ENCODE measurements around the gene WDR1. TPM values are rescaled to one million over a fixed set of nuclear protein-coding genes. Genes with fewer than 3 reads are reported as not detected.

WDR1 gene
- total RNA-seq, 4 donors from 2014 or later: 122 to 238 (median 213) TPM

DNA sequence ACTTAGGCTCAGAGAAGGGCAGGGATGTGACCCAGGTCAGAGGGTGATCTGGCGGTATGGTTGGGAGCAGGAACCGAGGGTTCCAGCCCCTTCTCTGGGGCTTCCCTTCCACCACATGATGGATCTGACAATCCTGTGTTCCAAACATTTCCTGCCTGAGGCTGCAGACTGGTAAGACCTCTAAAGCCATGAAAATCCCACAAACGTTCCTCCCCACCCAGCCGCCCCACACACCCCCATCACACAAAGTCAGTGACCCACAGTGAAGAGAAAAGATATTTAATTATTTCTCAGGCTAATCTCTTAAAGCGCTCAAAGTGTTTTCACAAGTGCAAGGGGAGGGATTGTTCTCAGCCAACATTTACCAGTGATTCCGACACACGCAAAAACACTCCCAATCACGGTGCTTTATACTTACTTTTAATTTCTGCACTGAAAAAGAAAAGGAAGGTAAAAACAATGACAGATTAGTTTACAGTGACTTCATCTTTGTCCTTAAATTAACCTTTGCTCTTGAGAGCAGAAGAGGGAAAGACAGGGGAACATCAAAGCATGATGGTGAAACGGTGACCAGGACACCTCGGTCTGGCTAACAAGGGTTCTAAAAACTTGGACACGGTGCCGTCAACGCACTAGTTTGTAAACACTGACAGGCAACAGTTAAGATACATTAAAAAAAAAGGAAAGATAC lies 42.4 kb downstream of the WDR1 start:
- H3K4me3 ChIP-seq (replicated peaks in 1 of 3): no peak overlapping the region
- DNase-seq: no peak
- intact Hi-C loops (cut with DNase I): no loop called here
- H3K27ac ChIP-seq: no peak overlapping the region
- H3K36me3 ChIP-seq: peaks cover 52 to 59% of the 10 kb centered on the region in 2 donors
- H3K9me3 ChIP-seq: no peaks in the 10 kb centered on the region
- WGBS, 2 donors: 91 to 95% methylated on average over 13 of the region's 13 CpGs
- TF ChIP-seq, protein P1, sequence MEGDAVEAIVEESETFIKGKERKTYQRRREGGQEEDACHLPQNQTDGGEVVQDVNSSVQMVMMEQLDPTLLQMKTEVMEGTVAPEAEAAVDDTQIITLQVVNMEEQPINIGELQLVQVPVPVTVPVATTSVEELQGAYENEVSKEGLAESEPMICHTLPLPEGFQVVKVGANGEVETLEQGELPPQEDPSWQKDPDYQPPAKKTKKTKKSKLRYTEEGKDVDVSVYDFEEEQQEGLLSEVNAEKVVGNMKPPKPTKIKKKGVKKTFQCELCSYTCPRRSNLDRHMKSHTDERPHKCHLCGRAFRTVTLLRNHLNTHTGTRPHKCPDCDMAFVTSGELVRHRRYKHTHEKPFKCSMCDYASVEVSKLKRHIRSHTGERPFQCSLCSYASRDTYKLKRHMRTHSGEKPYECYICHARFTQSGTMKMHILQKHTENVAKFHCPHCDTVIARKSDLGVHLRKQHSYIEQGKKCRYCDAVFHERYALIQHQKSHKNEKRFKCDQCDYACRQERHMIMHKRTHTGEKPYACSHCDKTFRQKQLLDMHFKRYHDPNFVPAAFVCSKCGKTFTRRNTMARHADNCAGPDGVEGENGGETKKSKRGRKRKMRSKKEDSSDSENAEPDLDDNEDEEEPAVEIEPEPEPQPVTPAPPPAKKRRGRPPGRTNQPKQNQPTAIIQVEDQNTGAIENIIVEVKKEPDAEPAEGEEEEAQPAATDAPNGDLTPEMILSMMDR (IDR thresholded peaks at IDR 0.05): no peak
- TF ChIP-seq POLR2A (IDR thresholded peaks at IDR 0.05): no peak
- no peaks in the 10 kb centered on the region for H3K4me1 ChIP-seq
- H3K27me3 ChIP-seq: no peaks in the 10 kb centered on the region

DNA sequence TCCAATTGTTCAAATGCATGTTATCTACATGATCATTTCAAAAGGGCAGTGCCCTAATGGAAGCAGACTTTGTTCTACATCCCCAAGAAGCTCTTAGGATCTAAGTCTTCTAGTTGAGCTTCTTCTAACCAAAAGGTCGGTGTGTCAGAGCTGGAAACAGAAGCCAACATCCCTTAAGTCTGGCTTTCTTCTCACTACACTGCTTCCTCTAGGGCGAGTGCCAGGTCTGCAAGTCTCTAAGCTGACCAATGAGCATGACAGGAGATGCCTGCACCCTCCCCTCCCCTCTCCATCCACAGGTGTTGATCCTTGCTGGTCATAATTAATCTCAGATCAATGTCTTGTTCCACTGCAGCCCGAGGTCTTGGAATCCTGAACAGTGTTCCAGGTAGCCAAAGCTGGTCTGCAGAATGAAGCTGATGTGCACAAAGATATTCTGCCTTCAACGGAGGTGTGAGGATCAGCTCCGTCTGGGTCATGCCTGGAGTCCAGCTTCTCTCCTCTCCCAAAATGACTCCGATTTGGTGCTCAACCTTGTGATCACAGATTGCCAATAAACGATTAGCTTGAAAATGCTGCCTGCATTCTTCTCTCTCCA lies 44.1 kb downstream of the WDR1 start:
- H3K4me1 ChIP-seq: no peaks in the 10 kb centered on the region
- no peaks in the 10 kb centered on the region for H3K9me3 ChIP-seq
- no peak overlapping the region for H3K27ac ChIP-seq
- peak; percentile 51 to 57 for DNase-seq
- 67 to 71% methylated on average over 7 of the region's 7 CpGs for WGBS, 2 donors
- H3K27me3 ChIP-seq: no peaks in the 10 kb centered on the region
- no peak overlapping the region for H3K4me3 ChIP-seq (replicated peaks in 1 of 3)
- peaks cover 37 to 42% of the 10 kb centered on the region in 2 donors for H3K36me3 ChIP-seq
- TF ChIP-seq, protein P1 (IDR thresholded peaks at IDR 0.05): no peak
- TF ChIP-seq POLR2A (IDR thresholded peaks at IDR 0.05): no peak
- intact Hi-C loops (cut with DNase I): no loop called here

DNA sequence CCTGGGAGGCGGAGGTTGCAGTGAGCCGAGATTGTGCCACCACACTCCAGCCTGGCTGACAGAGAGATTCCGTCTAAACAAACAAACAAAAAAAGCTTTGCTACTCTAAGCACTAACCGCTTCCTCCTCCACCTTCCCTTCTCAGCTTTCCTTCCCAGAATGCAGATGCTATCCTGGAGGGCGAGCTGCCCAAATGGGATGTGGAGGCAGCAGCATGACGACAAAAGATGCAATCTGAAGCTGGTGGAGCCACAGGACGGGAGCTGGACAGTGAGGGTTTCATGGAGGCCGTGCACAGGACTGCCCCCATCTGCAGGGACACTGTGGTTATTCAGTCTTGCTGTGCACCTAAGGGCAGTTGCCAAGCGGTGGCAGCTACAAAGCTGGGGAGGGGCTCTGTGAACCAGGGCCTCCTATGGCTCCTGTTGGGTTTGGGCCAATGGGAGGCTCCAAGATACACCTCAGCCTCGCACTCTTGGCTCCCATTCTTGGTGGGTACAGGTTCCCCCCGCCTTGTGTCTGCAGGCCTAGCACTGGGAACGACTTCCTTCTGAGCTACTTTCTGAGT lies 47.4 kb downstream of the WDR1 start:
- Histone ChIP-seq H3K36me3 (peaks cover 9% of the 10 kb centered on the region in 2 donors), H3K9me3 (no peaks in the 10 kb centered on the region), H3K4me3 (replicated peaks in 1 of 3) (no peak overlapping the region), H3K27me3 (no peaks in the 10 kb centered on the region), H3K27ac (no peak overlapping the region), H3K4me1 (peaks cover under 1% of the 10 kb centered on the region in 2 donors)
- intact Hi-C loops (cut with DNase I): no loop called here
- TF ChIP-seq, protein P1 (IDR thresholded peaks at IDR 0.05): no peak
- TF ChIP-seq POLR2A (IDR thresholded peaks at IDR 0.05): no peak
- DNase-seq: no peak
- 85 to 89% methylated on average over 12 of the region's 12 CpGs for WGBS, 2 donors

DNA sequence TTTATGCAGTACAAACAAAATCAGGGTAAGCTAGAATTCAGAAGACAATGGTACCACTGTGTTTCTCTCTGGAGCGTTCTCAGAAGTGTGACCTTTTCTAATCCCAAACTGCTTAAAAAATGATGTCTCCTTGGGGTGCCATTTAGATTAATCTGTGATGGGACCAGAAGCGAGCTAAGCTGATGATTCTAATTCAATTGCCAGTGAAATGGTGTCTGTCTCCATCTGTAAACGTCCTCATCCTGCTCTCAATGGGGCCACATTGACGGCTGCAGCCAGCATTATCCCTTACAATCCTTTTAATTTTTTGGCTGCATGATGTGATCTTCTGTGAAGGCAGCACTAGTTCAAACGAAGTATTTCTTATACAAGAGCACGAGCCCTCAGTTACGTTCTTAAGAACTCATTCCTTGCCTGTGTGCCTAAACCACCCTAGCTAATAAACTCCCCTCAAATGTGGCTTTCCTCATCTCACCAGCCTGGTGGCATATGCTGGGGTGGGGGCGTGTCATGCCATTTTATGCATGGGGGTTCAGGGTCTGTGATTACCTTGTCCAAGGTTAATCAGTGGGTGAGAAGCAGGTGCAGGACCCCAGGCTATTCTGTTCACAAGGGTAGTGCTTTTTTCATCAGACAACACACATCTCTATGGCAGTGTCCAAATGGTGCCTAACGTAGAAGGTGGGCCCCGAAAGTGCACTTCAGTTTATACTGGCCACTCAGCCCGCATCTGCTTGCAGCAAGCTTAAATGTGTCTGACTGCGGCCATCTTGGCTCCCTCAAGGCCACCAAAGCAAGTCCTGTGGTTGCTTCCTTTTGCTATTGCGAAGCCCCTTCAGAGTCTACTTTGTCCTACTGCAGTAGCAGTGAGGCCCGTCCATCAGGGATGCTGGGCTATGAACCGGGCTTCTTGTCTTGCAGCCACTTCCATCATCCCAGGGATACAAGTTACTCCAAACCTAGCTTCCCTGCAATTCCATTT lies 49.6 kb downstream of the WDR1 start:
- Histone ChIP-seq H3K9me3 (no peaks in the 10 kb centered on the region), H3K27me3 (no peaks in the 10 kb centered on the region), H3K4me3 (replicated peaks in 1 of 3) (no peak overlapping the region), H3K27ac (no peak overlapping the region), H3K4me1 (peaks cover 5 to 12% of the 10 kb centered on the region in 2 donors), H3K36me3 (peaks cover 0 to 6% of the 10 kb centered on the region in 2 donors)
- 93 to 95% methylated on average over 15 of the region's 15 CpGs for WGBS, 2 donors
- intact Hi-C loops (cut with DNase I): no loop called here
- TF ChIP-seq, protein P1 (IDR thresholded peaks at IDR 0.05): no peak
- TF ChIP-seq POLR2A (IDR thresholded peaks at IDR 0.05): no peak
- DNase-seq: no peak

Measured in thyroid gland (tissue), 4 donors.